Thoracic aorta (tissue), 2 donors: ENCODE measurements around the gene GCN1. TPM values are rescaled to one million over a fixed set of nuclear protein-coding genes. Genes with fewer than 3 reads are reported as not detected.

Experiments used
- ATAC-seq: fragments of 150-250 bp; one replicate; pipeline ENCODE4 v1.8.0; 2017; ENCODE audit warnings: low read depth; ENCODE audit not compliant: insufficient number of reproducible peaks, low FRiP score
- DNase-seq: peaks from one replicate; pipeline ENCODE4 v3.0.0-alpha.2; 2020; ENCODE audit warnings: low spot score
- H3K27ac ChIP-seq, 2 donors: fragments of 200-600 bp; sonication (generic); 1 replicate in 1 of 2; 2 replicates in 1 of 2; pipeline ENCODE4 v1.5.1; 2016; ENCODE audit warnings: mild to moderate bottlenecking in 2 of 2, moderate library complexity in 2 of 2
- H3K27me3 ChIP-seq: fragments of 200-600 bp; sonication (generic); replicated peaks from 2 replicates; pipeline ENCODE4 v1.6.0; 2016; ENCODE audit warnings: mild to moderate bottlenecking; ENCODE audit not compliant: insufficient read depth
- H3K36me3 ChIP-seq: fragments of 200-600 bp; sonication (generic); one replicate; pipeline ENCODE4 v1.5.1; 2016
- H3K4me1 ChIP-seq, 2 donors: fragments of 200-600 bp; sonication (generic); 1 replicate in 1 of 2; 2 replicates in 1 of 2; pipeline versions ENCODE4 v1.5.1 to v1.6.0; 2016; ENCODE audit warnings: low read depth in 2 of 2, mild to moderate bottlenecking in 1 of 2; ENCODE audit not compliant: control insufficient read depth in 1 of 2
- H3K4me3 ChIP-seq: fragments of 200-600 bp; sonication (generic); 2 replicates; pipeline ENCODE4 v1.5.1; 2016; ENCODE audit warnings: mild to moderate bottlenecking
- H3K9me3 ChIP-seq: fragments of 200-600 bp; sonication (generic); 2 replicates; pipeline ENCODE4 v1.5.1; 2016
- total RNA-seq, 2 donors: library from RNA; depleted of rRNA; stranded (reverse); fragments of >200 nt; gene quantifications; one replicate each; pipeline versions ENCODE4 v1.1.0 to v1.2.3, GENCODE V29; 2016
- TF ChIP-seq, protein P1 (sequence below): fragments of 200-600 bp; sonication (generic); IDR thresholded peaks from one replicate; pipeline ENCODE4 v1.5.1; 2019; ENCODE audit warnings: antibody characterized with exemption

GCN1 gene
- total RNA-seq, 2 donors from 2014 or later: 56.8 to 91.5 TPM

DNA sequence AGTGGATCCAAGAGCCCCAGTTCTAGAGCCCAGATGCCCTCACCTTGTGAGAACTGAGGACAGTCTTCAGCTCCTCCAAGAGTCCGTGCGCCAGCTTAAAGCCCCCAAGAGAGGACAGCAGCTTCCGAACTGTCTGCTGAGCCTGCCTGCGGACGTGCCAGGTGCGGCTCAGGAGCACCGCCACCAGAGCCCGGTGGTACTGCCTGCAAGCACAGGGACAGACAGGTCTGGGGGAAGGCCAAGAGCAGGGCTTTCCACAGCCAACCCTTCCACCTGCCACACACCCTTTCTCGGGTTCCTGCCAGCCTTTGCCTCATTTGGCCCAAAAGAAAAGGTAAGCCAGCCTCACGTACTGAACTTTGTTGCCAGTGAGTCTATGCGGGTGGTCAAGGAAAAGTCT, 30.2 kb downstream of the GCN1 start:
- ATAC-seq: no peak
- peaks cover 70% of the 10 kb centered on the region for H3K36me3 ChIP-seq

DNA sequence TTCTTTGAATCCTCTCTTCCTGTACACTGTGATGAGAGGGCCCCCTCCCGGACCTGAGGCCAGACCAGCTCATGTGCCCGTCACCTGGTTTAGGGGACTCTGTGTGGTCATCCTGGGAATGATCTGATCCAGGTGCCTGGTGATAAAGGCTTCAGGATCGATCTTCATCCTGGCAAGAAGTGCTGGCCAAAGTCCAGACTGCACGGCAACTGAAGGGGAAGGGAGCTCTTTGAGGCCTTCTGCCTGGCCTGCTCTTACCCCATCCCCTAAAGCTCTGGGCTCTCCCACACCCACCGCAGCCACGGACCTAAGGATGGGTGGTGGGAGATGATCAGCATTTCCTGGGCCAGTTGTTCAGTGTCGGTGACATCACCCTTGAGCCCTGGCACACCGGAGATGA, 31.8 kb downstream of the GCN1 start:
- Histone ChIP-seq H3K4me1 (no peaks in the 10 kb centered on the region), H3K27me3 (no peaks in the 10 kb centered on the region), H3K4me3 (no peak overlapping the region), H3K9me3 (no peaks in the 10 kb centered on the region), H3K27ac (no peak overlapping the region), H3K36me3 (peaks cover 68% of the 10 kb centered on the region)
- DNase-seq: no peak
- ATAC-seq: no peak
- TF ChIP-seq, protein P1, sequence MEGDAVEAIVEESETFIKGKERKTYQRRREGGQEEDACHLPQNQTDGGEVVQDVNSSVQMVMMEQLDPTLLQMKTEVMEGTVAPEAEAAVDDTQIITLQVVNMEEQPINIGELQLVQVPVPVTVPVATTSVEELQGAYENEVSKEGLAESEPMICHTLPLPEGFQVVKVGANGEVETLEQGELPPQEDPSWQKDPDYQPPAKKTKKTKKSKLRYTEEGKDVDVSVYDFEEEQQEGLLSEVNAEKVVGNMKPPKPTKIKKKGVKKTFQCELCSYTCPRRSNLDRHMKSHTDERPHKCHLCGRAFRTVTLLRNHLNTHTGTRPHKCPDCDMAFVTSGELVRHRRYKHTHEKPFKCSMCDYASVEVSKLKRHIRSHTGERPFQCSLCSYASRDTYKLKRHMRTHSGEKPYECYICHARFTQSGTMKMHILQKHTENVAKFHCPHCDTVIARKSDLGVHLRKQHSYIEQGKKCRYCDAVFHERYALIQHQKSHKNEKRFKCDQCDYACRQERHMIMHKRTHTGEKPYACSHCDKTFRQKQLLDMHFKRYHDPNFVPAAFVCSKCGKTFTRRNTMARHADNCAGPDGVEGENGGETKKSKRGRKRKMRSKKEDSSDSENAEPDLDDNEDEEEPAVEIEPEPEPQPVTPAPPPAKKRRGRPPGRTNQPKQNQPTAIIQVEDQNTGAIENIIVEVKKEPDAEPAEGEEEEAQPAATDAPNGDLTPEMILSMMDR: no peak

More for the DNA sequence above, 30.2 kb downstream of the GCN1 start:
- Histone ChIP-seq H3K27ac (no peak overlapping the region), H3K27me3 (no peaks in the 10 kb centered on the region), H3K9me3 (no peaks in the 10 kb centered on the region), H3K4me1 (no peaks in the 10 kb centered on the region), H3K4me3 (no peak overlapping the region)
- DNase-seq: no peak
- TF ChIP-seq, protein P1: no peak

DNA sequence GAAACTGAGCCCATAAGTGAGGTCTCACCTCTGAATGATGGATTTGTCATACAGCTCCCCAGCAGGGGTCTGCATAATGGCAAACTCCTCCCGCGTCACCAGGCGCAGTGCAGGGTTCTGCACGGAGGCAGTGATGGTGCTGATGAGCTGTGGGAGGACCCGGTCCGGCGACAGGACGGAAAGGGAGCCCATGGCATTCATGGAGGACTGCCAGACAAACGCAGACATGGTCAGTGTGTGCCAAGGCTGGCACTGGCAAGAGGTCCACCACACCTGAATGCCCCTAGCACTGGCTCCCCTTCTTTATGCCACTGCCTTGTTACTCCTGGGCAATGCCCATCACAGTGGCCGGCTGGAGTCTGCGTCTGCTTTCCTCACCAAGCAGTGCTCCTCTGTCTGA, 32.7 kb downstream of the GCN1 start:
- Histone ChIP-seq H3K27me3 (no peaks in the 10 kb centered on the region), H3K36me3 (peaks cover 74% of the 10 kb centered on the region), H3K9me3 (no peaks in the 10 kb centered on the region), H3K4me1 (no peaks in the 10 kb centered on the region), H3K27ac (no peak overlapping the region), H3K4me3 (no peak overlapping the region)
- DNase-seq (no peak), ATAC-seq (no peak)
- TF ChIP-seq, protein P1: no peak

DNA sequence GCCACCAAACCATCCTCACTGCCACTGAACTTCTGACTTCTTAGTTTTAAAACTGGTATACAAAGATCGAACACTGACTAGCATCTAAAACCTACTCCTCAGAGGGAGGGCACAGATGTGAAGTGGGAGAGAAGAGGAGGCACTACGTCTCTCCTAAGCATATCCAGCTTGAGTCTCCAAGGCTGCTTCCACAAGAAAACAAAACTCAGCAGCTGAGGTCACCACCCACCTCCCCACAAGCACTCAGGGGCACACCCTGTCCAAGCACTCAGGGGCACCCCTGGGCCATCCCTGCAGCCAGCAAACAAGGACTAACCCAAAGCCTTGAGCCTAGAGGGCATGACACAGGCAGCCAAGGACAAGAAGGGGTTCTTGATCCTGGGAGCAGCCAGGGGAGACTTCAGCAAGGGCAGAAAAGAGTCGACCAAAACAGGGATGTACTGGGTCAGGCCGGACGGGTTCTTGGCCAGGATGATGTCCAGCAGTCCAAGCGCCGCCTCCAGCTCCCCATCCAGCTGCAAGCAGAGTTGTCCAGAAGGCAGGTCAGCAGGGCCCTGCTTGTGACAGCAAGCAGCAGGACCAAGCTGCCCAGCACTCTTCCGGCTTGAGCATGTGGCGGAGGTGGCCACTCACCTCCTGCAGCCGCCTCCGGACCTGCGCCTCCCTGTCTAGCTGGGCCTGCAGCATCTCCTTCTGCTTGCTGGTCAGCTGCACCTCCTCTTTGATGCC, 34.8 kb downstream of the GCN1 start:
- H3K36me3 ChIP-seq: peaks cover 89% of the 10 kb centered on the region
- no peaks in the 10 kb centered on the region for H3K9me3 ChIP-seq
- TF ChIP-seq, protein P1: no peak
- H3K4me3 ChIP-seq: no peak overlapping the region
- no peaks in the 10 kb centered on the region for H3K27me3 ChIP-seq
- H3K4me1 ChIP-seq: no peaks in the 10 kb centered on the region
- H3K27ac ChIP-seq: no peak overlapping the region
- DNase-seq (no peak), ATAC-seq (no peak)

DNA sequence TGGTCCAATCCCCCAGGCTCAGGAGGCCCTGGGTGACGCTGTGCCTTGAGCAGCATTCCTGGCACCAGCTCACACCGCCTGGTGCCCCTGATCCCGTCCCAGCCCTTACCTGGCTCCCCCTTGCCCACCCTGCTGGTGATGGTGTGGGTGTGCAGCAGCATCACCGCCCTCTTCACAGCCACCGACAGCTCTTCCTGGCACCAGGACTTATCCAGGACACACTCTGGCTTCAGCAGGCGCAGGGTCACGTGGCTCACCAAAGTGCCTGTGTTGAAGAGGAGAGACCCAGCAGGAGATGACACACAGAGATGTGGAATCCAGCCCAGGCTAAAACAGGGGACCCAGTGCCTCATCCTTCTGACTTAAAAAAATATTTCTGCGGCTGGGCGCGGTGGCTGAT, 36.2 kb downstream of the GCN1 start:
- Histone ChIP-seq H3K27me3 (no peaks in the 10 kb centered on the region), H3K9me3 (no peaks in the 10 kb centered on the region), H3K36me3 (peaks cover 91% of the 10 kb centered on the region), H3K4me1 (no peaks in the 10 kb centered on the region), H3K27ac (no peak overlapping the region), H3K4me3 (no peak overlapping the region)
- TF ChIP-seq, protein P1: no peak
- DNase-seq (no peak), ATAC-seq (no peak)
